ENCODE data around the gene TRMO. TPM values are rescaled to one million over a fixed set of nuclear protein-coding genes. Genes with fewer than 3 reads are reported as not detected.

TRMO gene
- total RNA-seq, 4 donors from 2014 or later = 25.7 to 104 (median 29.3) TPM

Small RNAs within 50 kb of the gene (small RNA-seq; reads per million reads assigned to genes)
- 0 reads per million in 2 donors for gene RF00019

Other genes starting within 250 kb of the TRMO start
- 10 to 100 TPM; 12.6 to 18.8 (median 14.3) TPM for gene XPA, start 225.2 kb downstream of the TRMO start, total RNA-seq
- gene FOXE1, start 69.3 kb downstream of the TRMO start, total RNA-seq = not detected
- gene HEMGN, start 15.7 kb upstream of the TRMO start, total RNA-seq = not detected
- 10 to 100 TPM; 25.4 to 57.8 (median 36.6) TPM for gene ANP32B, start 60.8 kb upstream of the TRMO start, total RNA-seq
- 10 to 100 TPM; 46.4 to 90.8 (median 76.7) TPM for gene NANS, start 134.2 kb upstream of the TRMO start, total RNA-seq
- gene TRIM14, start 196.7 kb upstream of the TRMO start, total RNA-seq = 100 to 1,000 TPM in 1 of 4 donors, 10 to 100 TPM in 3; 61.1 to 101 (median 72.0) TPM

All from Peyer's patch (tissue), 4 donors.